Measurements from ENCODE around the gene ERG.

ERG gene

GRCh38 chr21:38531039-38531541 is 32.8 kb upstream of the ERG start:
- no peak for DNase-seq (ENCODE audit: extremely low read depth, low read depth)
- TF ChIP-seq CTCF (IDR thresholded peaks at IDR 0.05; ENCODE audit: low read depth, low read length) = no peak

- no peak for TF ChIP-seq CTCF (IDR thresholded peaks at IDR 0.05; ENCODE audit: low read depth, low read length)
- no peak for DNase-seq (ENCODE audit: extremely low read depth, low read depth)
Observed at GRCh38 chr21:38527737-38528136, 29.5 kb upstream of the ERG start.

- DNase-seq (ENCODE audit: extremely low read depth, low read depth) = no peak
- no peak for TF ChIP-seq CTCF (IDR thresholded peaks at IDR 0.05; ENCODE audit: low read depth, low read length)
Observed at GRCh38 chr21:38525454-38525853, 27.2 kb upstream of the ERG start.

- no peak for TF ChIP-seq CTCF (IDR thresholded peaks at IDR 0.05; ENCODE audit: low read depth, low read length)
- DNase-seq (ENCODE audit: extremely low read depth, low read depth) = no peak
Observed at GRCh38 chr21:38524168-38525153, 26.2 kb upstream of the ERG start.

- TF ChIP-seq CTCF (IDR thresholded peaks at IDR 0.05; ENCODE audit: low read depth, low read length) = no peak
- no peak for DNase-seq (ENCODE audit: extremely low read depth, low read depth)
Observed at GRCh38 chr21:38520511-38520910, 22.2 kb upstream of the ERG start.

- DNase-seq (ENCODE audit: extremely low read depth, low read depth) = no peak
- TF ChIP-seq CTCF (IDR thresholded peaks at IDR 0.05; ENCODE audit: low read depth, low read length) = no peak
Observed at GRCh38 chr21:38511662-38512243, 13.5 kb upstream of the ERG start.

- TF ChIP-seq CTCF (IDR thresholded peaks at IDR 0.05; ENCODE audit: low read depth, low read length) = no peak
- no peak for DNase-seq (ENCODE audit: extremely low read depth, low read depth)
Observed at GRCh38 chr21:38511198-38511597, 12.9 kb upstream of the ERG start.

Measured in AG09319 (cell line).